ENCODE data around the gene SMG1. TPM values are rescaled to one million over a fixed set of nuclear protein-coding genes. Genes with fewer than 3 reads are reported as not detected.
"Not testable (repeated sequence)": the region's sequence is repeated elsewhere in the genome, so short reads cannot be mapped to it uniquely, and the experiment has no call there.

SMG1 gene
- total RNA-seq, 1 experiment from 2014 or later, result 105 TPM

DNA sequence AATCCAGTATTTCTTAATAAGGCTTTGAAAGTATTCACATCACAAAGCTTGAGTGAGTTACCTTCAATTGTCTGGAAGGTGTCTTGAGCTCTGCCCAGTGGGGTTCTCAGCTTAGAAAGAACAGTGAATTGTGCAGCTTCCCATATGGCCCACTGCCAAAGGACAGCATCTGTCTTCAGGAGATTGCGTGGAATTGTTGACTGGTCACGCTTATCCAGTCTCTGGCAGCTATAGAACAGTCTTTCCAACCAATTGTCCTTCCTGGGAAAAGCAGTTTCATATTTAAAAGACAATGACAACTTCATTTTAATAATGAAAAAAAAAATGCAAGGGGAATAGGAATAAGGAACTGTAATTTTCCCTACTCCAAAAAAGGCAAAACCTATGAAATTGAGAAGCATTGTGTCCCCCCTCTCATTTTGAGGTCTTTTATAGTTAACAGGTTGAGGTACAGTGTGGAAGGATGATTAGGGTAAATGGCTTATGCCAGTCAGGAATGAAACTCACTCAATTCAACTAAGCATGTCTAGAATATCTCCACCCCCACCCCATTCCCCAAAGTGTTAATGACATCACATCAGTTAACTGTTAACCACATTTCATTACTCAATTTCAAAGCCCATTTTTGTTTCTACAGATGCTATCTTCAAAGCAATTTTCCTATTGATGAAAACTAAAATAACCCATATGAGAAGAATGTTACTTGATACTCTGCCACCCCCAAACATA is 57.0 kb downstream of the SMG1 start:
- H3K36me3 ChIP-seq (ENCODE audit: insufficient read depth, low read length, poor library complexity, severe bottlenecking), result peaks cover 22% of the 10 kb centered on the region
- H3K4me1 ChIP-seq (ENCODE audit: insufficient read depth, low read length, poor library complexity, severe bottlenecking); DNase-seq (ENCODE audit: low spot score); H3K27ac ChIP-seq (ENCODE audit: low read depth, low read length, poor library complexity, severe bottlenecking); H3K9me3 ChIP-seq (ENCODE audit: low read depth, low read length, poor library complexity, severe bottlenecking); intact Hi-C loops (cut with micrococcal nuclease; ENCODE audit: unreplicated experiment); CTCF ChIA-PET; POLR2A ChIA-PET (ENCODE audit: low non-redundant PET); H3K4me3 ChIP-seq (ENCODE audit: low read depth, low read length, poor library complexity, severe bottlenecking); H3K27me3 ChIP-seq (replicated peaks; ENCODE audit: insufficient read depth, low read depth, low read length, poor library complexity): not testable (repeated sequence)
- BruUV-seq (replicated peaks), result TSS peak; percentile 11

- H3K4me3 ChIP-seq (ENCODE audit: low read depth, low read length, poor library complexity, severe bottlenecking); H3K9me3 ChIP-seq (ENCODE audit: low read depth, low read length, poor library complexity, severe bottlenecking); H3K27ac ChIP-seq (ENCODE audit: low read depth, low read length, poor library complexity, severe bottlenecking); H3K4me1 ChIP-seq (ENCODE audit: insufficient read depth, low read length, poor library complexity, severe bottlenecking); BruUV-seq (replicated peaks); POLR2A ChIA-PET (ENCODE audit: low non-redundant PET); H3K27me3 ChIP-seq (replicated peaks; ENCODE audit: insufficient read depth, low read depth, low read length, poor library complexity); intact Hi-C loops (cut with micrococcal nuclease; ENCODE audit: unreplicated experiment); CTCF ChIA-PET: not testable (repeated sequence)
- DNase-seq (ENCODE audit: low spot score), result peak; percentile 5
- peaks cover 30% of the 10 kb centered on the region for H3K36me3 ChIP-seq (ENCODE audit: insufficient read depth, low read length, poor library complexity, severe bottlenecking)
Measured at GRCh38 chr16:18866277-18866823, 59.9 kb downstream of the SMG1 start.

DNA sequence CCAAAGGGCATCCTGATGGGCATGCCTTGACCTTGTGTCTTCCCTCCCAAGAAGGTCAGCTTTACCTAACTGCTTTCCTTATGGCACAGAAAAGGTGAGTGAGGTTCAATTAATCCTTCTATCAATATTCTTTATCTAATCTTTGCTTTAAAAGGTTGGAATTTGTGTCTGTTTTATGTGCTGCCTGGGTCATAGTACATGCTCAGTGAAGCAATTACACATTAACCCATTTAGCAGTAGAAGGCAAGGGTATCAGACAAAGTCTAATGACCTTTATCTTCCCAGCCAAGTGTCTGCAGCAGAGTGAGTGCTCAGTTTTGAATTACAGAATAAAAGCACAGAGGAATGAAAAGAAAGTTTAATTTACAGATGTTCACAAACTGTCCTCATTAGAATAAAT is 63.3 kb downstream of the SMG1 start:
- POLR2A ChIA-PET (ENCODE audit: low non-redundant PET); H3K27ac ChIP-seq (ENCODE audit: low read depth, low read length, poor library complexity, severe bottlenecking); H3K27me3 ChIP-seq (replicated peaks; ENCODE audit: insufficient read depth, low read depth, low read length, poor library complexity); CTCF ChIA-PET; intact Hi-C loops (cut with micrococcal nuclease; ENCODE audit: unreplicated experiment); H3K4me3 ChIP-seq (ENCODE audit: low read depth, low read length, poor library complexity, severe bottlenecking); BruUV-seq (replicated peaks); DNase-seq (ENCODE audit: low spot score); H3K4me1 ChIP-seq (ENCODE audit: insufficient read depth, low read length, poor library complexity, severe bottlenecking); H3K9me3 ChIP-seq (ENCODE audit: low read depth, low read length, poor library complexity, severe bottlenecking): not testable (repeated sequence)
- peaks cover 20% of the 10 kb centered on the region for H3K36me3 ChIP-seq (ENCODE audit: insufficient read depth, low read length, poor library complexity, severe bottlenecking)

GRCh38 chr16:18855196-18855595 is 71.0 kb downstream of the SMG1 start:
- Histone ChIP-seq H3K4me1 (ENCODE audit: insufficient read depth, low read length, poor library complexity, severe bottlenecking) (no peaks in the 10 kb centered on the region), H3K27me3 (replicated peaks; ENCODE audit: insufficient read depth, low read depth, low read length, poor library complexity) (no peaks in the 10 kb centered on the region), H3K27ac (ENCODE audit: low read depth, low read length, poor library complexity, severe bottlenecking) (no peak overlapping the region), H3K36me3 (ENCODE audit: insufficient read depth, low read length, poor library complexity, severe bottlenecking) (peaks cover 45% of the 10 kb centered on the region), H3K9me3 (ENCODE audit: low read depth, low read length, poor library complexity, severe bottlenecking) (no peaks in the 10 kb centered on the region), H3K4me3 (ENCODE audit: low read depth, low read length, poor library complexity, severe bottlenecking) (no peak overlapping the region)
- ChIA-PET CTCF (no interaction called here), POLR2A (ENCODE audit: low non-redundant PET) (no interaction called here)
- TF ChIP-seq EZH2 (IDR thresholded peaks at IDR 0.05; ENCODE audit: borderline replicate concordance, low read depth, low read length, poor library complexity, severe bottlenecking), result no peak
- no peak for TF ChIP-seq CTCF (conservative IDR thresholded peaks at IDR 0.05; ENCODE audit: low read depth, low read length)
- BruUV-seq (replicated peaks), result no TSS peak
- intact Hi-C loops (cut with micrococcal nuclease; ENCODE audit: unreplicated experiment), result no loop called here
- no peak for DNase-seq (ENCODE audit: low spot score)
